GM18873 (cell line): ENCODE measurements around the gene SYPL1.
A peak's percentile ranks its signal among the peaks of the same experiment; 100 is the strongest.

Source experiments
- ATAC-seq: cut with Tn5 transposase; IDR thresholded peaks from one replicate; pipeline ENCODE4 v1.9.1; 2021; ENCODE audit warnings: mild to moderate bottlenecking, moderate library complexity, moderate number of reproducible peaks; ENCODE audit not compliant: unreplicated experiment, low FRiP score

SYPL1 gene

GRCh38 chr7:106098889-106099288 is 13.2 kb downstream of the SYPL1 start:
- no peak for ATAC-seq

GRCh38 chr7:106095634-106096033 is 16.5 kb downstream of the SYPL1 start:
- ATAC-seq = no peak

GRCh38 chr7:106094780-106095179 is 17.3 kb downstream of the SYPL1 start:
- ATAC-seq = no peak

GRCh38 chr7:106092204-106092603 is 19.9 kb downstream of the SYPL1 start:
- ATAC-seq = no peak

GRCh38 chr7:106089647-106090046 is 22.5 kb downstream of the SYPL1 start:
- ATAC-seq = peak; percentile 85

- ATAC-seq = no peak
Measured at GRCh38 chr7:106088014-106088413, 24.1 kb downstream of the SYPL1 start.

- ATAC-seq = no peak
Measured at GRCh38 chr7:106086062-106086461, 26.1 kb downstream of the SYPL1 start.

GRCh38 chr7:106085015-106085414 is 27.1 kb downstream of the SYPL1 start:
- no peak for ATAC-seq

GRCh38 chr7:106083717-106084116 is 28.4 kb downstream of the SYPL1 start:
- ATAC-seq = no peak

- no peak for ATAC-seq
Measured at GRCh38 chr7:106082087-106082854, 29.8 kb downstream of the SYPL1 start.

GRCh38 chr7:106080300-106080987 is 31.7 kb downstream of the SYPL1 start:
- ATAC-seq = no peak

- no peak for ATAC-seq
Measured at GRCh38 chr7:106076537-106076936, 35.6 kb downstream of the SYPL1 start.

- ATAC-seq = no peak
Measured at GRCh38 chr7:106075937-106076336, 36.2 kb downstream of the SYPL1 start.

GRCh38 chr7:106074257-106074656 is 37.9 kb downstream of the SYPL1 start:
- ATAC-seq = no peak

- no peak for ATAC-seq
Measured at GRCh38 chr7:106073701-106074100, 38.4 kb downstream of the SYPL1 start.

GRCh38 chr7:106072715-106073091 is 39.4 kb downstream of the SYPL1 start:
- no peak for ATAC-seq

GRCh38 chr7:106071999-106072714 is 40.0 kb downstream of the SYPL1 start:
- ATAC-seq = no peak

GRCh38 chr7:106071356-106071998 is 40.6 kb downstream of the SYPL1 start:
- peak; percentile 98 for ATAC-seq

- ATAC-seq = no peak
Measured at GRCh38 chr7:106070567-106071254, 41.4 kb downstream of the SYPL1 start.

- ATAC-seq = no peak
Measured at GRCh38 chr7:106070201-106070551, 41.9 kb downstream of the SYPL1 start.
